ENCODE results near the gene CREB5.

DNA sequence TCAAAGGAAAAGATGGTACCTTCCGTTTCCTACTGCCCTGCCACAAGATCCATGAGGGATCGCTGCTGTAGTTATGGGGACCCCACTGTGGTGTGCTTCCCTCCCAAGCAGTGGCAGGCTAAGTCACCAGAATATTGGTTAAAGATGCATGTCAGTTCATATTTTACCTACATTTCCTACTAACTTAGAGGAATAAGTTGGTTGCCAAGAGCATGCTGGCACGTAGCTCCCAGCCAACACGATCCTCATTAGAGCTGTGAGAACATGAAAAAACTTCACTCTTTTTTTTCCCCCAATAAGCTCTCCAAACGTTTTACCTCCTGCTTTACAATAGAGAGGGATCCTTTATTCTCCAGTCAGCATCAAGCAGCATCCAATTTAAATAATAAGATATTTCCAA is 342.1 kb downstream of the CREB5 start:
- TF ChIP-seq, protein P1, sequence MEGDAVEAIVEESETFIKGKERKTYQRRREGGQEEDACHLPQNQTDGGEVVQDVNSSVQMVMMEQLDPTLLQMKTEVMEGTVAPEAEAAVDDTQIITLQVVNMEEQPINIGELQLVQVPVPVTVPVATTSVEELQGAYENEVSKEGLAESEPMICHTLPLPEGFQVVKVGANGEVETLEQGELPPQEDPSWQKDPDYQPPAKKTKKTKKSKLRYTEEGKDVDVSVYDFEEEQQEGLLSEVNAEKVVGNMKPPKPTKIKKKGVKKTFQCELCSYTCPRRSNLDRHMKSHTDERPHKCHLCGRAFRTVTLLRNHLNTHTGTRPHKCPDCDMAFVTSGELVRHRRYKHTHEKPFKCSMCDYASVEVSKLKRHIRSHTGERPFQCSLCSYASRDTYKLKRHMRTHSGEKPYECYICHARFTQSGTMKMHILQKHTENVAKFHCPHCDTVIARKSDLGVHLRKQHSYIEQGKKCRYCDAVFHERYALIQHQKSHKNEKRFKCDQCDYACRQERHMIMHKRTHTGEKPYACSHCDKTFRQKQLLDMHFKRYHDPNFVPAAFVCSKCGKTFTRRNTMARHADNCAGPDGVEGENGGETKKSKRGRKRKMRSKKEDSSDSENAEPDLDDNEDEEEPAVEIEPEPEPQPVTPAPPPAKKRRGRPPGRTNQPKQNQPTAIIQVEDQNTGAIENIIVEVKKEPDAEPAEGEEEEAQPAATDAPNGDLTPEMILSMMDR (IDR thresholded peaks at IDR 0.05): no peak
- TF ChIP-seq POLR2A (IDR thresholded peaks at IDR 0.05): no peak
